ENCODE data around the gene PKHD1. TPM values are rescaled to one million over a fixed set of nuclear protein-coding genes. Genes with fewer than 3 reads are reported as not detected.

Gene PKHD1
- total RNA-seq, 1 experiment from 2014 or later = not detected

DNA sequence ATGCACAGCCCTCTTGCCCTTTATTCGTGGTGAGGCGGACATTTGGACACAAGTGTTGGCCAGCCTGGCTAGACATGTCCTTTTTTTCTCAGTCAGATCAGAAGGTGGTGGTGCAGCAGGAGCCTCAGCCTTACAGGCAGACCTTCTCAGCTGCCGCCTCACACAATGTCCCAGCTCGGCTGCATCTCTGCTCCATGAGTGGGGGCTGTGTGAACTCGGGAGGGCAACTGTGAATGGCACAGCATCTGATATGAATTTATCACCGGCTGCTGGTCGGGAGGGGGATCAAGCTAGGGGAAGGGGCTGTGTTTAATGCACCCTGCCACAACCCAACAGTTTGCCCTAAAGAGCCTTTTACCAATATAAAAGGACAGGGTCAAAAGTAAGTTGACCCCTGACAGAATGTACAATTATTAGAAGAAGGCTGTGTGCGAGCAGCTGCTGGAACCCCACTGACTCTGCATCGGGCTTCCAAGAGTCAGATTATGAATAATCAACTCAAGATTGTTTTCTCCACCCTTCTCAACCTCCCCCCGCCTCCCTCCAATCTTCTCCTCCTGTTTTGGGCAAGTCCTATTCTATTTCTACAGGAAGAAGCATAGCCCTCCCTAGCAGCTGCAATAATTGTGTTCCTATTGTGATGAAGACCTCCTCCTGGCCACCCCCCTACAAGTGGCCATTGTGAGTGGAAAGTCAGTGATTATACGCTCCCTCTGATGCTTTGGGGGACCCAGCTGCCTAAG is 245.2 kb downstream of the PKHD1 start:
- DNase-seq (ENCODE audit: low read depth, low spot score) (no peak), ATAC-seq (no peak)
- H3K4me1 ChIP-seq (ENCODE audit: control insufficient read depth, insufficient read depth, low read length) = peaks cover 3% of the 10 kb centered on the region; the same call in 1 of the 2 replicates
- H3K27ac ChIP-seq (ENCODE audit: low read length) = no peak overlapping the region
- no peaks in the 10 kb centered on the region for H3K9me3 ChIP-seq (ENCODE audit: control insufficient read depth, insufficient read depth, low read depth, low read length)
- TF ChIP-seq, protein P1, sequence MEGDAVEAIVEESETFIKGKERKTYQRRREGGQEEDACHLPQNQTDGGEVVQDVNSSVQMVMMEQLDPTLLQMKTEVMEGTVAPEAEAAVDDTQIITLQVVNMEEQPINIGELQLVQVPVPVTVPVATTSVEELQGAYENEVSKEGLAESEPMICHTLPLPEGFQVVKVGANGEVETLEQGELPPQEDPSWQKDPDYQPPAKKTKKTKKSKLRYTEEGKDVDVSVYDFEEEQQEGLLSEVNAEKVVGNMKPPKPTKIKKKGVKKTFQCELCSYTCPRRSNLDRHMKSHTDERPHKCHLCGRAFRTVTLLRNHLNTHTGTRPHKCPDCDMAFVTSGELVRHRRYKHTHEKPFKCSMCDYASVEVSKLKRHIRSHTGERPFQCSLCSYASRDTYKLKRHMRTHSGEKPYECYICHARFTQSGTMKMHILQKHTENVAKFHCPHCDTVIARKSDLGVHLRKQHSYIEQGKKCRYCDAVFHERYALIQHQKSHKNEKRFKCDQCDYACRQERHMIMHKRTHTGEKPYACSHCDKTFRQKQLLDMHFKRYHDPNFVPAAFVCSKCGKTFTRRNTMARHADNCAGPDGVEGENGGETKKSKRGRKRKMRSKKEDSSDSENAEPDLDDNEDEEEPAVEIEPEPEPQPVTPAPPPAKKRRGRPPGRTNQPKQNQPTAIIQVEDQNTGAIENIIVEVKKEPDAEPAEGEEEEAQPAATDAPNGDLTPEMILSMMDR (IDR thresholded peaks at IDR 0.05) = no peak
- TF ChIP-seq TCF7L2 (IDR thresholded peaks at IDR 0.05; ENCODE audit: low read depth, low read length) = no peak
- TF ChIP-seq SIN3A (IDR thresholded peaks at IDR 0.05; ENCODE audit: borderline replicate concordance, insufficient read depth, low read depth, low read length) = no peak
- TF ChIP-seq POLR2AphosphoS5 (IDR thresholded peaks at IDR 0.05; ENCODE audit: low read depth, low read length) = no peak
- TF ChIP-seq, protein P2, sequence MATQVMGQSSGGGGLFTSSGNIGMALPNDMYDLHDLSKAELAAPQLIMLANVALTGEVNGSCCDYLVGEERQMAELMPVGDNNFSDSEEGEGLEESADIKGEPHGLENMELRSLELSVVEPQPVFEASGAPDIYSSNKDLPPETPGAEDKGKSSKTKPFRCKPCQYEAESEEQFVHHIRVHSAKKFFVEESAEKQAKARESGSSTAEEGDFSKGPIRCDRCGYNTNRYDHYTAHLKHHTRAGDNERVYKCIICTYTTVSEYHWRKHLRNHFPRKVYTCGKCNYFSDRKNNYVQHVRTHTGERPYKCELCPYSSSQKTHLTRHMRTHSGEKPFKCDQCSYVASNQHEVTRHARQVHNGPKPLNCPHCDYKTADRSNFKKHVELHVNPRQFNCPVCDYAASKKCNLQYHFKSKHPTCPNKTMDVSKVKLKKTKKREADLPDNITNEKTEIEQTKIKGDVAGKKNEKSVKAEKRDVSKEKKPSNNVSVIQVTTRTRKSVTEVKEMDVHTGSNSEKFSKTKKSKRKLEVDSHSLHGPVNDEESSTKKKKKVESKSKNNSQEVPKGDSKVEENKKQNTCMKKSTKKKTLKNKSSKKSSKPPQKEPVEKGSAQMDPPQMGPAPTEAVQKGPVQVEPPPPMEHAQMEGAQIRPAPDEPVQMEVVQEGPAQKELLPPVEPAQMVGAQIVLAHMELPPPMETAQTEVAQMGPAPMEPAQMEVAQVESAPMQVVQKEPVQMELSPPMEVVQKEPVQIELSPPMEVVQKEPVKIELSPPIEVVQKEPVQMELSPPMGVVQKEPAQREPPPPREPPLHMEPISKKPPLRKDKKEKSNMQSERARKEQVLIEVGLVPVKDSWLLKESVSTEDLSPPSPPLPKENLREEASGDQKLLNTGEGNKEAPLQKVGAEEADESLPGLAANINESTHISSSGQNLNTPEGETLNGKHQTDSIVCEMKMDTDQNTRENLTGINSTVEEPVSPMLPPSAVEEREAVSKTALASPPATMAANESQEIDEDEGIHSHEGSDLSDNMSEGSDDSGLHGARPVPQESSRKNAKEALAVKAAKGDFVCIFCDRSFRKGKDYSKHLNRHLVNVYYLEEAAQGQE (IDR thresholded peaks at IDR 0.05; ENCODE audit: insufficient read depth in 1 of 2, low read depth in 2 of 2, low read length in 1 of 2) = no peak
- BruUV-seq (replicated peaks) = no TSS peak
- no peaks in the 10 kb centered on the region for H3K36me3 ChIP-seq (ENCODE audit: control insufficient read depth, insufficient read depth, low read length)
- no peak overlapping the region for H3K4me3 ChIP-seq (ENCODE audit: low read depth in 2 of 2, low read length in 2 of 2)
- in situ Hi-C loops (cut with HindIII; ENCODE audit: low pct_unique_long_range_greater_than_20kb, low sequenced_read_pairs) = no loop called here
- POLR2A ChIA-PET = no interaction called here
- intact Hi-C loops (cut with micrococcal nuclease; ENCODE audit: unreplicated experiment) = loop anchor here (5.0 kb wide), 1 partner anchor 1025 kb away; the partner anchor contains the start of gene TFAP2B
- CTCF ChIA-PET = no interaction called here
- H3K27me3 ChIP-seq (ENCODE audit: control insufficient read depth, insufficient read depth, low read length) = no peaks in the 10 kb centered on the region

DNA sequence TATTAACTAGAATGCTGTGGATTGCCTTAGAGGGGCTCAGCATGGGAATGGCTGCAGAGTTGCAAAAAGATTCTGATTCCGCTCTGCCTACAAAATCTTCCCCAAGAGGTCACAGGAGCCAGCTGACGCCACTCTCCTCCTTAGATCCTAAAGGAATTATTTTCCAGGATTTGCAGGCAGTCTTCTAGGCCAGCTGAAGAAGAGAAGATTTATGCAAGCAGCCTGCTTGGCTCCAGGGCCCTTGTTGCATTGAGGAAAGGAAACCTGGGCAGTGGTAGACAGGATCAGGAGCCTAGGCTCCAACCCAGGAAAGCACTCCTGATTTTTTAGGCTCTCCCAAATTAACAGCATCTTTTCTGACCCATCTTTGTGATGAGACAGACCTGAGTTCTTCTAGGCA is 245.8 kb downstream of the PKHD1 start:
- DNase-seq (ENCODE audit: low read depth, low spot score) (no peak), ATAC-seq (no peak)
- TF ChIP-seq, protein P1 (IDR thresholded peaks at IDR 0.05) = no peak
- TF ChIP-seq TCF7L2 (IDR thresholded peaks at IDR 0.05; ENCODE audit: low read depth, low read length) (no peak), SIN3A (IDR thresholded peaks at IDR 0.05; ENCODE audit: borderline replicate concordance, insufficient read depth, low read depth, low read length) (no peak), POLR2AphosphoS5 (IDR thresholded peaks at IDR 0.05; ENCODE audit: low read depth, low read length) (no peak)
- TF ChIP-seq, protein P2 (IDR thresholded peaks at IDR 0.05; ENCODE audit: insufficient read depth in 1 of 2, low read depth in 2 of 2, low read length in 1 of 2) = no peak
- no peaks in the 10 kb centered on the region for H3K36me3 ChIP-seq (ENCODE audit: control insufficient read depth, insufficient read depth, low read length)
- no peaks in the 10 kb centered on the region for H3K27me3 ChIP-seq (ENCODE audit: control insufficient read depth, insufficient read depth, low read length)
- H3K4me3 ChIP-seq (ENCODE audit: low read depth in 2 of 2, low read length in 2 of 2) = no peak overlapping the region
- H3K27ac ChIP-seq (ENCODE audit: low read length) = no peak overlapping the region
- intact Hi-C loops (cut with micrococcal nuclease; ENCODE audit: unreplicated experiment) = loop anchor here (5.0 kb wide), 1 partner anchor 1024 kb away; the partner anchor contains the start of gene TFAP2B
- ChIA-PET POLR2A (no interaction called here), CTCF (no interaction called here)
- BruUV-seq (replicated peaks) = no TSS peak
- H3K9me3 ChIP-seq (ENCODE audit: control insufficient read depth, insufficient read depth, low read depth, low read length) = no peaks in the 10 kb centered on the region
- H3K4me1 ChIP-seq (ENCODE audit: control insufficient read depth, insufficient read depth, low read length) = peaks cover 3% of the 10 kb centered on the region; the same call in 1 of the 2 replicates
- in situ Hi-C loops (cut with HindIII; ENCODE audit: low pct_unique_long_range_greater_than_20kb, low sequenced_read_pairs) = no loop called here
